NCI-H510A treated with DMSO at 0.1 percent for 48 hours (cell line): ENCODE measurements around the gene OR4S2.

Experiments used
- DNase-seq: peaks from one replicate; lab custom pipeline; 2025; lab: John Stamatoyannopoulos, UW

The OR4S2 gene

GRCh38 chr11:55648027-55648426 is at the start of gene OR4S2:
Gene OR4S2 (plus strand): TSS chr11:55648327. CDS start chr11:55650904, 2,577 bp downstream.
- DNase-seq, result no peak

- DNase-seq, result no peak
Observed at GRCh38 chr11:55607545-55607944, 40.6 kb upstream of the OR4S2 start, which contains the start of gene OR4C11. Gene OR4C11 (minus strand): TSS chr11:55607645. CDS start chr11:55604373, 3,272 bp downstream.

DNA sequence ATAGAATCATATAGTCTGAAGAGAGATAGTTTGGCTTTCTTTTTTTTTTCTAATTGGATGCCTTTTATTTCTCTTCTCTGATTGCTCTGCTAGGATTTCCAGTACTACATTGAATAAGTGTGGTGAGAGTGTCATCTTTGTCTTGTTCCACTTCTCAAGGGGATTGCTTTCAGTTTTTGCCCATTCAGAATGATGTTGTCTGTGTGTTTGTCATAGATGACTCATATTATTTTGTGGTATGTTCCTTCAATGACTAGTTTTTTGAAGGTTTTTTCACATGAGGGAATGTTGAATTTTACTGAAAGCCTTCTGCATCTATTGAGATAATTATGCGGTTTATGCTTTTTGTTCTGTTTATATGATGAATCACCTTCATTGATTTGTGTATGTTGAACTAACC is 23.6 kb upstream of the OR4S2 start:
- DNase-seq, result no peak

GRCh38 chr11:55634813-55635212 is 13.3 kb upstream of the OR4S2 start, which contains the start of gene OR4P4:
Gene OR4P4 (plus strand): TSS chr11:55635113.
- no peak for DNase-seq

- no peak for DNase-seq
Observed at GRCh38 chr11:55652560-55652959, 4.4 kb downstream of the OR4S2 start.

- no peak for DNase-seq
Observed at GRCh38 chr11:55655096-55655495, 7.0 kb downstream of the OR4S2 start.

GRCh38 chr11:55658031-55658573 is 10.0 kb downstream of the OR4S2 start:
- no peak for DNase-seq

DNA sequence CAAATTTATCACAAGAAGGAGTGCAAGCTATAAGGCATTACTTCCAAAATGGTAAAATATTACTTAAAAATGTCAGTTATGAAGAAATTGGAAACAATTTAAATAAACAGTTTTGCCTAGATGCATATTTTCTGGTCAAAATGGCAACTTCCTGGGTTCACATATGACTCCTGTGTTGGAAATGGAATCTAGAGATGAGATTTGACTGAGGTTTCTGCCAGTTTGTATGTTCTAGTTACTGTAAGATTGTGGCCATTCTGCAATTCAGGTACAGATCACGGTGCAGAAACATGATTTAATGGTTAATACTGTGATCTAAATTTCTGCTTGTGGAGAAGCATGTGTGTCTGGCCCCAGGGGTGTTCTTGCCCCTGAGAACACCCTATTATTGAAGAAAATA is 10.5 kb downstream of the OR4S2 start:
- DNase-seq, result no peak

- DNase-seq, result no peak
Observed at GRCh38 chr11:55661901-55662300, 13.8 kb downstream of the OR4S2 start, which contains the start of gene OR4C6. Gene OR4C6 (plus strand): TSS chr11:55662201. CDS start chr11:55665167, 2,966 bp downstream.

- no peak for DNase-seq
Observed at GRCh38 chr11:55669376-55669775, 21.2 kb downstream of the OR4S2 start.

- DNase-seq, result no peak
Observed at GRCh38 chr11:55673860-55674259, 25.7 kb downstream of the OR4S2 start.

- DNase-seq, result no peak
Observed at GRCh38 chr11:55697817-55698216, 49.7 kb downstream of the OR4S2 start.

GRCh38 chr11:55701429-55701828 is 53.3 kb downstream of the OR4S2 start:
- DNase-seq, result no peak
